Pancreas (tissue), 10 donors: ENCODE results near the gene BMF. TPM values are rescaled to one million over a fixed set of nuclear protein-coding genes. Genes with fewer than 3 reads are reported as not detected.
"Not testable (repeated sequence)": the region's sequence is repeated elsewhere in the genome, so short reads cannot be mapped to it uniquely, and the experiment has no call there.

Experiments used
- ATAC-seq, 4 donors: fragments of 200-7000 bp; cut with Tn5 transposase; one replicate each; pipeline versions ENCODE4 v1.8.0 to v1.9.1; 2020; ENCODE audit warnings: mild to moderate bottlenecking in 4 of 4, moderate library complexity in 4 of 4
- DNase-seq, 6 donors: peaks; one replicate each; pipeline ENCODE4 v3.0.0-alpha.2; 2020
- FAIRE-seq: peaks from 2 replicates; lab custom pipeline; 2012; peaks lifted over from hg19 to GRCh38; lab: Jason Lieb, UNC
- H3K27ac ChIP-seq, 4 donors: fragments of 200-600 bp; sonication (generic); 1 replicate in 3 of 4; 2 replicates in 1 of 4; pipeline versions ENCODE4 v1.5.0 to v1.8.0; 2020
- H3K27me3 ChIP-seq, 4 donors: fragments of 200-600 bp; one replicate each; pipeline ENCODE4 v1.8.0; 2021
- H3K36me3 ChIP-seq, 3 donors: fragments of 200-600 bp; sonication (generic) in 1 of 3; one replicate each; pipeline versions ENCODE4 v1.5.0 to v1.8.0; 2020 to 2021
- H3K4me1 ChIP-seq, 3 donors: fragments of 200-600 bp; one replicate each; pipeline ENCODE4 v1.8.0; 2021
- H3K4me3 ChIP-seq, 4 donors: fragments of 200-600 bp; sonication (generic) in 2 of 4; one replicate each; pipeline versions ENCODE4 v1.5.0 to v1.8.0; 2020 to 2021
- H3K9me3 ChIP-seq, 4 donors: fragments of 200-600 bp; one replicate each; pipeline ENCODE4 v1.8.0; 2021
- CTCF ChIP-seq, 4 donors: fragments of 200-600 bp; sonication (generic) in 3 of 4; IDR thresholded peaks; one replicate each; pipeline versions ENCODE4 v1.5.0 to v1.8.0; 2021; ENCODE audit warnings: antibody characterized with exemption in 4 of 4
- WGBS, 2 donors: extraction: QIAGEN DNeasy Blood & Tissue Kit; methylation state at CpG; one replicate each; pipeline ENCODE4 v1.1.7; 2013; 5-methylcytosine and 5-hydroxymethylcytosine counted together
- intact Hi-C, 3 donors: fragments of 100-400 bp; cut with DNase I; formaldehyde crosslinking; loops; one replicate each; pipeline versions ENCODE4 v1.11.1 to v1.14.2; 2022
- polyA plus RNA-seq, 2 donors: library from polyadenylated mRNA; stranded (reverse); fragments of 200-250 nt; gene quantifications; one replicate each; pipeline ENCODE4 v1.2.3, GENCODE V29; 2013
- total RNA-seq, 6 donors: library from RNA; stranded (reverse); fragmentation: NEBNext Ultra II Directional in 4 of 6; extraction: Animal tissue kit (Norgen Biotek cat#: 25700) in 4 of 6; gene quantifications; one replicate each; pipeline versions ENCODE4 v1.2.1 to v1.2.4, GENCODE V29; 2021 to 2023
- donor health status: healthy with polysubstance abuse.
- donor health status: DM: no; HTN: no; CAD: no; lungs with moderate emphysema.
- donor health status: DM: no; HTN: no; CAD: no.
- donor health status: control.
- donor health status: control.
- donor health status: Bipolar disorder and iron deficiency.
- donor health status: DM: yes; HTN: yes; CAD: no.
- donor health status: DM: no; HTN: no; CAD: no.
- donor health status: DM: no; HTN: no; CAD: no.
- donor health status: DM: yes; HTN: yes; CAD: no.

Gene BMF
- total and polyA plus RNA-seq, 8 donors: 4.1 to 25.9 (median 6.1) TPM

- no peaks in the 10 kb centered on the region for H3K27me3 ChIP-seq
- no peak overlapping the region for H3K4me3 ChIP-seq
- FAIRE-seq: no peak
- no peak for TF ChIP-seq CTCF (IDR thresholded peaks at IDR 0.05)
- H3K4me1 ChIP-seq: no peaks in the 10 kb centered on the region
- no peaks in the 10 kb centered on the region for H3K9me3 ChIP-seq
- intact Hi-C loops: no loop called here
- DNase-seq: no peak
- no peaks in the 10 kb centered on the region for H3K36me3 ChIP-seq
- no peak for ATAC-seq
- no peak overlapping the region for H3K27ac ChIP-seq
- WGBS, 2 donors: 64 to 69% methylated on average over 5 of the region's 5 CpGs
Measured at GRCh38 chr15:40142428-40142827, 33.7 kb upstream of the BMF start.

GRCh38 chr15:40138201-40138570 lies 29.5 kb upstream of the BMF start:
- DNase-seq, H3K9me3 ChIP-seq, ATAC-seq, FAIRE-seq, H3K27me3 ChIP-seq, H3K27ac ChIP-seq, H3K36me3 ChIP-seq, intact Hi-C loops, H3K4me1 ChIP-seq, H3K4me3 ChIP-seq: not testable (repeated sequence)
- WGBS, 2 donors: 48 to 54% methylated on average over 3 of the region's 3 CpGs

- no peaks in the 10 kb centered on the region for H3K9me3 ChIP-seq
- intact Hi-C loops: no loop called here
- no peak for DNase-seq
- H3K27ac ChIP-seq: no peak overlapping the region
- FAIRE-seq: no peak
- no peak overlapping the region for H3K4me3 ChIP-seq
- WGBS, 2 donors: 89 to 97% methylated on average over 11 of the region's 11 CpGs
- no peaks in the 10 kb centered on the region for H3K4me1 ChIP-seq
- no peak for TF ChIP-seq CTCF (IDR thresholded peaks at IDR 0.05)
- no peaks in the 10 kb centered on the region for H3K36me3 ChIP-seq
- no peak for ATAC-seq
- no peaks in the 10 kb centered on the region for H3K27me3 ChIP-seq
Measured at GRCh38 chr15:40137303-40138200, 28.9 kb upstream of the BMF start.

GRCh38 chr15:40136470-40137302 lies 28.0 kb upstream of the BMF start:
- intact Hi-C loops: no loop called here
- H3K4me3 ChIP-seq: no peak overlapping the region
- no peak overlapping the region for H3K27ac ChIP-seq

GRCh38 chr15:40135846-40136450 lies 27.3 kb upstream of the BMF start:
- H3K4me3 ChIP-seq, DNase-seq, H3K27me3 ChIP-seq, intact Hi-C loops, H3K27ac ChIP-seq, H3K9me3 ChIP-seq, H3K36me3 ChIP-seq, ATAC-seq, H3K4me1 ChIP-seq, FAIRE-seq: not testable (repeated sequence)
- 74 to 83% methylated on average over 1 of the region's 1 CpG for WGBS, 2 donors

More at GRCh38 chr15:40136470-40137302, 28.0 kb upstream of the BMF start:
- ATAC-seq (no peak), DNase-seq (no peak), FAIRE-seq (no peak)
- WGBS, 2 donors: 87% methylated on average over 6 of the region's 6 CpGs
- H3K36me3 ChIP-seq: no peaks in the 10 kb centered on the region
- TF ChIP-seq CTCF (IDR thresholded peaks at IDR 0.05): no peak
- H3K27me3 ChIP-seq: no peaks in the 10 kb centered on the region
- H3K9me3 ChIP-seq: no peaks in the 10 kb centered on the region
- H3K4me1 ChIP-seq: no peaks in the 10 kb centered on the region
